Left ventricle myocardium superior (tissue), 1 donor: Measurements from ENCODE around the gene PCARE. TPM values are rescaled to one million over a fixed set of nuclear protein-coding genes. Genes with fewer than 3 reads are reported as not detected.
A peak's percentile ranks its signal among the peaks of the same experiment; 100 is the strongest.
"Not testable (repeated sequence)": the region's sequence is repeated elsewhere in the genome, so short reads cannot be mapped to it uniquely, and the experiment has no call there.

Experiments used
- ATAC-seq: fragments of 200-7000 bp; cut with Tn5 transposase; one replicate; pipeline ENCODE4 v1.9.1; 2020; ENCODE audit warnings: mild to moderate bottlenecking, moderate library complexity
- DNase-seq: peaks from one replicate; pipeline ENCODE4 v3.0.0-alpha.2; 2020
- intact Hi-C: fragments of 100-400 bp; cut with micrococcal nuclease; formaldehyde crosslinking; loops from one replicate; pipeline ENCODE4 v1.11.0; 2022
- long read RNA-seq: library from polyadenylated mRNA; unstranded; transcript quantifications from one replicate; pipeline ENCODE4 v2.0.0, GENCODE V29; 2021
- total RNA-seq: library from RNA; stranded (reverse); fragmentation: NEBNext Ultra II Directional; extraction: Animal tissue kit (Norgen Biotek cat#: 25700); gene quantifications from one replicate; pipeline ENCODE4 v1.2.1, GENCODE V29; 2021
- donor health status: DM: no; HTN: yes; CAD: no; lungs with severe emphysema.

Gene PCARE
- 0.84 TPM for total RNA-seq
- long read RNA-seq, partial matches to known transcripts = 0 of 1 reads
- long read RNA-seq, other reads (novel, unspliced or antisense) = 1 of 1 reads

DNA sequence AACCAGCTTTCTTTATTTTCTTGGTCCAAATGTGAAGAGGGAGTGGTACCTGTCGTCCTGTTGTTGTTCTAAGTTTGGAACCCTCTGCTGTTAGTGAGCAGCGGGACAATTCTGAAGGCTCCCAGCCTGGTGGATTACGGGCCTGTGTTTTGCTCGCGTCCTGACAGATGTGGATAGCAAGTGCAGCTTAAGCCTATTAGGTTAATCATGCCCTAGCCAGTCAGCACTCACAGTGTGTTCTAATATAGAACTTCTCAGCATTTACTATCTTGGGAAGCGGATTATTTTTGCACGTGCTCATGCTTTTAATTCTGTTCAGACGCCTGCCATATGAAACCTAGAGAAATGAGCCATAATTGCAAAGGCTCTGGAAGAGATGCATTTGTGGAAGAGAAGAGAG, at the start of gene PCARE:
Gene PCARE (minus strand): TSS at position 113 of the 400 bp plus-strand sequence. CDS start 262 bp downstream, outside the sequence.
- intact Hi-C loops = no loop called here
- DNase-seq = no peak
- ATAC-seq = peak; percentile 88

GRCh38 chr2:29123617-29124349, 49.5 kb upstream of the PCARE start:
- intact Hi-C loops = no loop called here
- no peak for ATAC-seq
- no peak for DNase-seq

DNA sequence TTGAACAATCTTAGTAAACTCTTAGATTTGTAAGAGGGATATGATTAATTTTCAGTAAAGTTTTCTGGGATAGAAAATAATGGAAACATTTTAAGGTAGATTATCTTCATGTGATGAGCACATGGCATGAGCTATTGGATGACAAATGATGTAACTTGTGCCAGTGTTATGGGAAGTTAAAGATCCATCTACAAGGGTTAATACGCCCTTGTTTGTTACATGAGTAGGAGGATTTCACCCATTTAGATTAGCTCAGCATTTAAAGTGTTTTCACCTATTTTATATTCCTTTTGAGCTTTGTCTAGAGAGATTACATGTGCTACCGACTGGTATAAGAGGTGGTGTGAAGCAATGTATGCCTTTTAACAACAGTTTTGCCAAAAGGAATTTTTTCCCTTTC, 46.5 kb upstream of the PCARE start:
- no peak for DNase-seq
- no peak for ATAC-seq
- intact Hi-C loops = no loop called here

DNA sequence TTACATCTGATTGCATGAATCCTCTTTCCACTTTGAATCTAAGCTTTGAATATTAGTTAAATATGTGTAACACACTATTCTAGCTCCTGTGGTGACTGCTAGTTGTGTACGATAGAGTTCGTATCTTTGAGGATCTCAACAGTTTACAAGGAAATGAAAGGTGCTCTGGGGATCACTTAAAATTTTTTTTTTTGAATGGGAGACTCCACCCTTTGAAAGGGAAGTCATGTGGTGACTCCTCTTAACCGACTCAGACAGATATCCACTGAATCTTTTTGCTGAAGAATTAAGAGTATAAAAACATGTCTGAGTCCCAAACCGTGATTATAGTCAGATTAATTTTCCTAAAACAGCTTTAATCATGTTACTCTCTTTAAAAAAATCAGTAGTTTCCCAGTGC, 44.9 kb upstream of the PCARE start:
- no peak for ATAC-seq
- DNase-seq = no peak
- intact Hi-C loops = no loop called here

DNA sequence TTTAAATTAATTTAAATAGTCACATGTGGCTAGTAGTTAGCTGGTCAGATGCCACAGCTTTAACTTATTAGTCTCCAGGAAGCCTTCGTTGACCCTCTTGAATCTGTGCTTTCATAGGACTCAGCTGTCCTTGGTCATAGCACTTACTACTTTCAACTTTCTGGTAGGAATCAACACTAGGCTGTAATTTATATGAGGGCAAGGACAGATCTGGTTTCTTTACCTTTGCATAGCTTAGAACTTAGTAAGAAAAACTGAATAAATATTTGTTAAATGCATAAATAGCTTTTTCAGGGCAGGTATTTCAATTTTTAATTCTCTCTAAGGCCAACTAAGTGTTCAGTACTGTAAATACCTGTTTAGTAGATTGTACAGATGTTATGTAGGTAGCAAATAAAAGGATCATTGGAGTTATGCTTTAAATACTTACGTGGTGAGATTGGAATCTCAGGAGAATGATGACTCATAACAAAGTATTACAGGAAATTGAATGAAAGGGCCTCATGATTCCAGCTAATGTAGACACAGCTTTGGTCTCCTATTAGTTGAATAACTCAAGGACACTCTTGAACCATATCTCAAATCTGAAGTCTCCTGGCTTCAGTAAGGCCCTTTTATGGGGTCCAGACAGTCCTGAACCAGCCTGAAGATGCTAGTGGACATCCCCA, 43.4 kb upstream of the PCARE start:
- ATAC-seq (no peak), DNase-seq (no peak)
- intact Hi-C loops = no loop called here

DNA sequence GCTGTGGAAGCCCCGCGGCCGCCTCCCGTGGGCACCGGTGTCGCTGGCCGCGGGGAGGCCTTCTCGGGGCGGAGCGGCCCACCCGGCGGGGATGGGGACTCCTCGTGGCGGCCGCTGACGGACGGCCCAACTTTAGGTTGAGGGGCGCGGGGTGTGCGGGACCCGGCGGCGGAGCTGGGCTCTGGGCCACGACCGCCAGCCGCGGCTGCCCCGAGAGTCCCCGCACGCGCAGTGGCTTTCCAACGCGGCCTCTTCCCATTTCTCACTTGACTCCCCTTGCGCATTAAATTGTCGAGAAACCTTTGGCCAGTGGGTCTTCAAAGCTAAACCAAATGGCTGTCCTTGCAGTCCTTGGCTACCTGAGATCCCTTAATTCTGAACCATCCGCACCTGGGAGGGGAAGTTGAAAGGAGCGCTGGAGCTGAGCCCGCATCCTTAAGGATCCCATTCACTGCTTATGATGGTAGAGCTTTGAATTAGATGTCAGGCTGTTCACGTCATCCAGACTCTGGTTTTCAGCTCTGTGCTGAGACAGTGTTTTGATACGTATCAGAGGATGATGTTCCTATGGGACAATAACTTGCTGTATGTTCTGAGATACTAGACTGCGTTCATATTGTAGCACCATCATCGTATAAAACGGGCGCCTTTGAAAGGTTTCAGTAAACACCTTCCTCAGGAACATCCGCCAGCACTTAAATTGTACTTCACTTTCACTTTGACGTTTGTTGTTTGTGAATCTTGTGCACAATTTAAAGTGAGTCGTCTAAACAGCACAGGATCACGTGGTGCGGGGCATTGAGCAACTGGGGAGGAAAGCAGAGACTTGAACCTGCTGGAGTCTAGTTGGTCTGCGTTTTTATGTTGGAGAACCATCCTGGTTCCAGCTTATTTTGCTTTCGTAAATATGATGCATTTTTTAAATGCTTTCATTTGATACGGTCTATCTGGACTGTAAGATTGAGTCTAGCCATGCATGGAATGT, 41.8 kb upstream of the PCARE start:
- intact Hi-C loops = no loop called here
- ATAC-seq (peak; percentile 30), DNase-seq (peak; percentile 73)

DNA sequence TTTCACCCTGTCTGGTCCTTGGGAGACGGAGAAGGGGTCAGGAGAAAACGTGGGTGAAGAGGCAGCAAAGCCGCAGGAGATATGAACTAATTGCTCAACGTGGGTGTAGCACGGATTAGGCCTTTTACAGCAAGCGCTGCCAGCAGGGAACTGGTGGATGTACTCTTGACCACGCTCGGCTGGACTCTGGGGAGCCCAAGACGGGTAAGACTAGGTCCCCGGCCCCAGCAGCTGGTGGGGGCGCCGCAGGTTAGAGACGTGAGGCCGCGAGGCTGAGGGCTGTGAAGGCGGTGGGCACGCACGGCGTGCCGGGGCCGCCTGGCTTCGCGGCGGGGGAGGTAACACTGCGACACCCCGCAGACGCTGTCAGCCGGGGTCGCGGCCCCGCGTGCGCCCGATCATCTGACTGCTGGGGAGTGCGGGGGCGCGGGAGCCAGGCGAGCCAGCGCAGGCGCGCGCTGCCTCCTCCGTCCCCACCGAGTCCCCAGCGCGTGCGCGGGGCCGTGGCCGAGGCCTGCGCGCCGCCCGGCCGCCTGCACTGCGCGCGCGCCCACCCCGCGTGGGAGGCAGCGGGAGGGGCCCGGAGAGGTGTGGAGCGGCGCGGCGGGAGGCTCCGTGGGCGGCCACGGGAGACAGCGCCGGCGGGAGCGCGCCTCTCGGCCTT, 40.8 kb upstream of the PCARE start, which contains the start of gene CLIP4:
Gene CLIP4 (plus strand): TSS at position 470 of the 664 bp plus-strand sequence. CDS start 5,974 bp downstream, outside the sequence.
- intact Hi-C loops = no loop called here
- ATAC-seq = peak; percentile 89
- peak; percentile 83 for DNase-seq

DNA sequence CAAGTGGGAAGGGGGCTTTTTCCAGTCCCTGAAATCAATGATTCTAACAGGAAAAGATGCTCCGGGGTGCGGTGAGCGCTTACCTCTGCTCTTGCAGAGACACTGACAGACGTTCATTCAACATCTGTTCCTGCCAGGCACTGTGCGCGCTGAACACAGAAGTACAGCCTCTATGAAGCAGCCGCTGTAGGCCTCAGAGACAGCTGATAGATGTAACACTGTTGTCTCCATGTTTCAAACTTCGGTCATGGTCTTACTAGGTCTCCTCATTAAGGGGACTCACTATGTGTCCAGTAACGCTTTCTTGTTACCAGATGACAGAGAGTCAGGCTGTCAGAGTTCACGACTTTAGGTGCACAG, 40.2 kb upstream of the PCARE start:
- intact Hi-C loops = no loop called here
- DNase-seq (no peak), ATAC-seq (peak; percentile 2)

DNA sequence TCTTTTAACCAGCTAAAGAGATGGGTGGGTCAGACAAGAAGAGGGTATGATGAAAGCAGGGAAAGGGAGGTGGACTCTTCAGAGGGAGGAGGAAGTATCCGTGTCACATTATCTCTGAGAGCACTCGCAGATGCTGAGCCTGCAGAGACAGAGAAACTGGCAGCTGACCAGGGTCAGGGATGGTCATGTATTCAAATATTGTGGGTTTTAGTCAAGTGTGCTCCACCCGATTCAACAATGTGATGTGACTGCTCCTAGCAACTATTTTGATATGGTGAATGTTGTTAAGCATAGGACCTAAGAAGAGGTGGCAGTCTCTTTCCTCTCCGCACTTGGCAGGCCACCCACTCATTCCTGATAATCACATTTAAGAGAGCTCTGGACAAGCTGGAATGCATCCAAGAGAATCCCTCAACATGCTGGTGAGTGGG, 39.6 kb upstream of the PCARE start:
- DNase-seq (peak; percentile 58), ATAC-seq (peak; percentile 49)
- intact Hi-C loops = no loop called here

DNA sequence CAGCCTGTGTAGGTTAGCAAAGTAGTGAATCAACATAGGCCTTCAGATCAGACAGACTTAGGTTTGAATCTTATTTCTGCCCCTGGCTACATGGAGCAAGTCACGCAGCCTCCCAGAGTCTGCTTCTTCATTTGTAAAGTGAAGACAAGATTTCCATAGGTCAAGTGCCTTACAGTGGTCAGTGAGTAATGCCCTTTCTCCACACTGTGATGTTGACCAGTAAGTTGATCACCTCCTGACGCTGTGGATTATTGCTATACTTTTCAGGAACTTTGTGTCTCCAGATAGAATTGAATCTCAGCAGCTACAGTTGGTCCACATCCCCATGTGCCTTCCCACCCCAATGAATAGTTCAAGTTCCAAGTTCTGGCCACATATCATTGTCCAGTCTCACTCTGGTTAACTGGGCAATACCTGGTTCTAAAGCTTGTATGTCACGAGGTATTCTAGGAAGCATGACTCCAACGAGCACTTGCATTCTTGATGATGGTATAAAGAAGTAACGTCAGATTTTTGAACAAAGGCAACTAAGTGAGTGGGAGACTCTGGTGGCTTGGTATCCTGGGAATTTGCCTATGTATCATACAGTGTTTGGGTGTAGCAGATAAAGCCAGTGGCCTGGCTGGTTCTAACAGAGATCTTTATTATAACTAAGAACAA, 38.8 kb upstream of the PCARE start:
- intact Hi-C loops = no loop called here
- DNase-seq (no peak), ATAC-seq (no peak)

DNA sequence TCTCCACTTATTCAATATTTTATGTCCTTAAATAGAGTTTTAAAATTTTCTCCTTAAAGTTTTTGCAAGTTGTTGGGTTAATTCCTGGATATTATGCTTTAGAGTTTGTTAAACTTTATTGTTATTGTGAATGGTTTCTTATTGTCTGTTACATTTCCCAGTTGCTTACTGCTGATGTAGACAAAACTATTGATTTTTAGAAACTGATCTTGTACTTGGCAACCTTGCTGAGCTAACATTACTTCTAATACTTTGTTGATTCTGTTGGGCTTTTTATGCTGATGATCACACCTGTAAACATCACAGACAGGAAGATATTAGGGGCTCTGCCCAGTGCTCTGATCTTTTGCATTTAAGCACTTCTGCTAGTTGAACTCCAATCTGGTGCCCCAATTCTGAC, 38.1 kb upstream of the PCARE start:
- DNase-seq = no peak
- intact Hi-C loops = no loop called here
- ATAC-seq = no peak

DNA sequence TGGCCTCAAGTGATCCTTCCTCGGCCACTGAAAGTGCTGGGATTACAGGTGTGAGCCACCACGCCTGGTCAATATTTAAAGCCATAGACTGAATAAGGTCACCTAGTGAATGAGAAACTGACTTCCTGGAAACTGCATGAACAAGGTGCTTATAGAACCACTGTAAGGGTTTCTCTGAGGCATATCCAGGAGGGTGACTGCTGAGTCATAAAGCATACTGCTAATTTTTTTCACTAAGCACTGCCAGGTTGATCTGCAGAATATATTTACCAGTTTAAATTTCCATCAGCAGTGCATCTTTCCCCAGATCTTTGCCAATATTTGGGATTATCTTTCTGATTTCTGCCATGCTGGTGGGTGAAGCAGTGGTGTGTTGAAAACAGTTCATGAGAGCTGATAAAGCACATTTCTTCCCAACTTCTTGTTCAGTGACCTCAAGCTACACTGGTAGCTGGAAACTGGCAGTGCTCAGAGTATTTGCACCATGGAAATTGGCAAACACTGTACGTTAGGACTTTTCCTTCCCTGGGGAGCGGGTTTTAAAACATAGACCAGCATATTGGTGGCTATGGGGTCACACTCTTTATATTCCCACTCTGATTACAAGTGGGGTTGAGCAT, 36.7 kb upstream of the PCARE start:
- intact Hi-C loops = no loop called here
- ATAC-seq = no peak
- no peak for DNase-seq

GRCh38 chr2:29109246-29109645, 34.9 kb upstream of the PCARE start:
- DNase-seq (no peak), ATAC-seq (no peak)
- intact Hi-C loops = no loop called here

GRCh38 chr2:29108225-29108624, 33.9 kb upstream of the PCARE start:
- DNase-seq (peak; percentile 40), ATAC-seq (peak; percentile 52)
- intact Hi-C loops = no loop called here

DNA sequence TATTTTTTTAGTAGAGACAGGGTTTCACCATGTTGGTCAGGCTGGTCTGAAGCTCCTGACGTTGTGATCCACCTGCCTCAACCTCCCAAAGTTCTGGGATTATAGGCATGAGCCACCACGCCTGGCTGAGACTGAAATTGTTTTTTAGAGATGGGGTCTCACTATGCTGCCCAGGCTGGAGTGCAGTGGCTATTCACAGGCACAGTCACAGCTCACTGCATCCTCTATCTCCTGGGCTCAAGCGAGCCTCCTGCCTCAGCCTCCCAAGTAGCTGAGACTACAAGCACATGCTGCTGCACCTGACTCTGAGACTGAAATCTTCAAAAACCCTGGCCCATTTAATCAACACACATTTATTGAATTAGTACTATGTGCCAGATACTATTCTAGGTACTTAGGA, 33.2 kb upstream of the PCARE start:
- DNase-seq, ATAC-seq, intact Hi-C loops: not testable (repeated sequence)

- intact Hi-C loops = no loop called here
- DNase-seq = no peak
- ATAC-seq = no peak
Measured at GRCh38 chr2:29106980-29107388, 32.7 kb upstream of the PCARE start.

- intact Hi-C loops = no loop called here
- DNase-seq (no peak), ATAC-seq (no peak)
Measured at GRCh38 chr2:29106256-29106655, 31.9 kb upstream of the PCARE start.

GRCh38 chr2:29105375-29105774, 31.1 kb upstream of the PCARE start:
- intact Hi-C loops = no loop called here
- no peak for ATAC-seq

More at GRCh38 chr2:29105375-29105774, 31.1 kb upstream of the PCARE start:
- no peak for DNase-seq
